ENCODE measurements around the gene CREB3L2.
"Not testable (repeated sequence)": the region's sequence is repeated elsewhere in the genome, so short reads cannot be mapped to it uniquely, and the experiment has no call there.

Gene CREB3L2

GRCh38 chr7:138001529-138002095 is at the start of gene CREB3L2:
TSS of gene CREB3L2 (minus strand) at chr7:138002086. CDS start at chr7:138001705, 381 bp downstream.
- peak; percentile 30 to 64 for DNase-seq (ENCODE audit: extremely low read depth in 1 of 2, low read depth in 1 of 2)

- no peak for DNase-seq (ENCODE audit: extremely low read depth in 1 of 2, low read depth in 1 of 2)
These were observed 47.7 kb upstream of the CREB3L2 start for GRCh38 chr7:138049505-138050116.

GRCh38 chr7:138047907-138048306 is 46.0 kb upstream of the CREB3L2 start:
- DNase-seq (ENCODE audit: extremely low read depth in 1 of 2, low read depth in 1 of 2), result no peak

GRCh38 chr7:138044897-138045296 is 43.0 kb upstream of the CREB3L2 start:
- no peak for DNase-seq (ENCODE audit: extremely low read depth in 1 of 2, low read depth in 1 of 2)

- not testable (repeated sequence) for DNase-seq (ENCODE audit: extremely low read depth in 1 of 2, low read depth in 1 of 2)
These were observed 38.2 kb upstream of the CREB3L2 start for GRCh38 chr7:138040063-138040462.

GRCh38 chr7:138036135-138036534 is 34.2 kb upstream of the CREB3L2 start:
- no peak for DNase-seq (ENCODE audit: extremely low read depth in 1 of 2, low read depth in 1 of 2)

- no peak for DNase-seq (ENCODE audit: extremely low read depth in 1 of 2, low read depth in 1 of 2)
These were observed 31.4 kb upstream of the CREB3L2 start for GRCh38 chr7:138033241-138033640.

GRCh38 chr7:138032770-138033169 is 30.9 kb upstream of the CREB3L2 start:
- no peak for DNase-seq (ENCODE audit: extremely low read depth in 1 of 2, low read depth in 1 of 2)

GRCh38 chr7:138032186-138032585 is 30.3 kb upstream of the CREB3L2 start:
- DNase-seq (ENCODE audit: extremely low read depth in 1 of 2, low read depth in 1 of 2), result no peak

- DNase-seq (ENCODE audit: extremely low read depth in 1 of 2, low read depth in 1 of 2), result no peak
These were observed 28.9 kb upstream of the CREB3L2 start for GRCh38 chr7:138030679-138031351.

- DNase-seq (ENCODE audit: extremely low read depth in 1 of 2, low read depth in 1 of 2), result no peak
These were observed 28.1 kb upstream of the CREB3L2 start for GRCh38 chr7:138029941-138030340.

GRCh38 chr7:138029126-138029525 is 27.2 kb upstream of the CREB3L2 start:
- DNase-seq (ENCODE audit: extremely low read depth in 1 of 2, low read depth in 1 of 2), result no peak

GRCh38 chr7:138027100-138027499 is 25.2 kb upstream of the CREB3L2 start:
- DNase-seq (ENCODE audit: extremely low read depth in 1 of 2, low read depth in 1 of 2), result no peak

- no peak for DNase-seq (ENCODE audit: extremely low read depth in 1 of 2, low read depth in 1 of 2)
These were observed 23.6 kb upstream of the CREB3L2 start for GRCh38 chr7:138025215-138026186.

GRCh38 chr7:138024765-138025164 is 22.9 kb upstream of the CREB3L2 start:
- DNase-seq (ENCODE audit: extremely low read depth in 1 of 2, low read depth in 1 of 2), result no peak

GRCh38 chr7:138024343-138024691 is 22.4 kb upstream of the CREB3L2 start:
- no peak for DNase-seq (ENCODE audit: extremely low read depth in 1 of 2, low read depth in 1 of 2)

GRCh38 chr7:138023618-138024342 is 21.9 kb upstream of the CREB3L2 start:
- no peak for DNase-seq (ENCODE audit: extremely low read depth in 1 of 2, low read depth in 1 of 2)

GRCh38 chr7:138021889-138022288 is 20.0 kb upstream of the CREB3L2 start:
- DNase-seq (ENCODE audit: extremely low read depth in 1 of 2, low read depth in 1 of 2), result no peak

GRCh38 chr7:138017992-138018391 is 16.1 kb upstream of the CREB3L2 start:
- DNase-seq (ENCODE audit: extremely low read depth in 1 of 2, low read depth in 1 of 2), result no peak

- no peak for DNase-seq (ENCODE audit: extremely low read depth in 1 of 2, low read depth in 1 of 2)
These were observed 13.2 kb upstream of the CREB3L2 start for GRCh38 chr7:138015096-138015495.

GRCh38 chr7:138014686-138015085 is 12.8 kb upstream of the CREB3L2 start:
- no peak for DNase-seq (ENCODE audit: extremely low read depth in 1 of 2, low read depth in 1 of 2)
